GM12878 (cell line): ENCODE data around the gene S100A9. TPM values are rescaled to one million over a fixed set of nuclear protein-coding genes. Genes with fewer than 3 reads are reported as not detected.

Experiments
- ATAC-seq: fragments of 200-7000 bp; cut with Tn5 transposase; 3 replicates; pipeline ENCODE4 v1.9.1; 2020; ENCODE audit warnings: mild to moderate bottlenecking, moderate library complexity
- BruUV-seq: library from RNA; stranded (reverse); fragments of 400-500 nt; replicated peaks from 2 replicates; lab custom pipeline; 2021; lab: Mats Ljungman, UMichigan
- CTCF ChIA-PET: fragments of 300-600 bp; sonication (Branson Sonifier 250); formaldehyde crosslinking; extraction: SDS; loops from one replicate; lab custom pipeline; 2021; ENCODE audit warnings: inconsistent platforms; lab: Yijun Ruan, JAX
- POLR2A ChIA-PET: fragments of 350-600 bp; formaldehyde crosslinking; extraction: SDS; loops from one replicate; lab custom pipeline; 2021; ENCODE audit warnings: inconsistent platforms; lab: Charles Lee
- RAD21 ChIA-PET: fragments of 300-600 bp; sonication (Branson Sonifier 250); formaldehyde crosslinking; loops from one replicate; lab custom pipeline; 2023; ENCODE audit warnings: antibody characterized with exemption; ENCODE audit not compliant: unreplicated experiment; lab: Charles Lee
- SMC1A ChIA-PET: fragments of 300-600 bp; sonication (Branson Sonifier 250); formaldehyde crosslinking; loops from one replicate; lab custom pipeline; 2023; ENCODE audit not compliant: unreplicated experiment, uncharacterized antibody; lab: Charles Lee
- DNase-seq: peaks from one replicate; pipeline ENCODE4 v3.0.0-alpha.2; 2011; ENCODE audit warnings: low read depth, low spot score
- FAIRE-seq: peaks from 3 replicates; lab custom pipeline; 2011; peaks lifted over from hg19 to GRCh38; lab: Jason Lieb, UNC
- H2AFZ ChIP-seq: 2 replicates; pipeline ENCODE4 v1.6.0; 2011; ENCODE audit warnings: low read depth, low read length, control low read depth; ENCODE audit not compliant: control insufficient read depth
- H3K27ac ChIP-seq: 2 replicates; pipeline ENCODE4 v1.5.1; 2011; ENCODE audit warnings: control low read depth; ENCODE audit not compliant: control insufficient read depth, insufficient read depth
- H3K27me3 ChIP-seq, 2 experiments: replicated peaks in 1 of 2; 2 replicates each; pipeline versions ENCODE4 v1.6.0 to v1.6.1; 2011; ENCODE audit warnings: low read length in 1 of 2; ENCODE audit not compliant: control insufficient read depth in 2 of 2, insufficient read depth in 2 of 2
- H3K36me3 ChIP-seq, 2 experiments: 2 replicates each; pipeline ENCODE4 v1.5.1; 2011; ENCODE audit warnings: low read length in 1 of 2; ENCODE audit not compliant: control insufficient read depth in 2 of 2, insufficient read depth in 2 of 2
- H3K4me1 ChIP-seq: 2 replicates; pipeline ENCODE4 v1.6.1; 2011; ENCODE audit warnings: mild to moderate bottlenecking, low read length, moderate library complexity, mixed read lengths; ENCODE audit not compliant: control insufficient read depth, insufficient read depth
- H3K4me2 ChIP-seq: 2 replicates; pipeline ENCODE4 v1.6.0; 2011; ENCODE audit warnings: control low read depth; ENCODE audit not compliant: control insufficient read depth, insufficient read depth
- H3K4me3 ChIP-seq: fragments of 200-600 bp; sonication (generic); 2 replicates; pipeline ENCODE4 v1.5.1; 2016
- H3K79me2 ChIP-seq: 2 replicates; pipeline ENCODE4 v1.6.0; 2011; ENCODE audit warnings: low read length; ENCODE audit not compliant: control insufficient read depth, insufficient read depth
- H3K9ac ChIP-seq: 2 replicates; pipeline ENCODE4 v1.8.0; 2011; ENCODE audit warnings: low read length, control low read depth, mixed read lengths; ENCODE audit not compliant: control insufficient read depth, insufficient read depth
- H3K9me3 ChIP-seq: replicated peaks from 3 replicates; pipeline ENCODE4 v1.5.1; 2011; ENCODE audit warnings: mild to moderate bottlenecking, low read length; ENCODE audit not compliant: control insufficient read depth, insufficient read depth
- H4K20me1 ChIP-seq: 2 replicates; pipeline ENCODE4 v1.6.0; 2011; ENCODE audit not compliant: control insufficient read depth, insufficient read depth
- BCL11A ChIP-seq: IDR thresholded peaks from 2 replicates; pipeline ENCODE4 v1.6.1; 2011; ENCODE audit warnings: low read depth, low read length
- BMI1 ChIP-seq: fragments of 450-650 bp; IDR thresholded peaks from 2 replicates; pipeline ENCODE4 v1.6.1; 2016; ENCODE audit warnings: mild to moderate bottlenecking, moderate library complexity, borderline replicate concordance
- CHD4 ChIP-seq: fragments of 200-600 bp; sonication (generic); IDR thresholded peaks from 2 replicates; pipeline ENCODE4 v1.6.1; 2016; ENCODE audit warnings: mild to moderate bottlenecking
- ESRRA ChIP-seq: IDR thresholded peaks from 2 replicates; pipeline ENCODE4 v1.6.1; 2012; ENCODE audit warnings: mild to moderate bottlenecking, low read length, improper control_type of control experiment
- JUNB ChIP-seq: IDR thresholded peaks from 2 replicates; pipeline ENCODE4 v1.6.1; 2016; ENCODE audit warnings: antibody characterized with exemption, mild to moderate bottlenecking
- NFXL1 ChIP-seq: fragments of 450-650 bp; IDR thresholded peaks from 2 replicates; pipeline ENCODE4 v1.6.1; 2017; ENCODE audit warnings: antibody characterized with exemption, mild to moderate bottlenecking, borderline replicate concordance
- PAX8 ChIP-seq: fragments of 450-650 bp; IDR thresholded peaks from 2 replicates; pipeline ENCODE4 v1.6.1; 2017; ENCODE audit warnings: mild to moderate bottlenecking, moderate library complexity
- WGBS: methylation state at CpG from one replicate; pipeline ENCODE4 v1.1.6; 2016; ENCODE audit warnings: low lambda C conversion rate; ENCODE audit not compliant: insufficient replicate concordance, insufficient coverage; ENCODE audit errors: missing lambda C conversion rate; 5-methylcytosine and 5-hydroxymethylcytosine counted together
- in situ Hi-C: fragments of 300-500 bp; cut with MboI; formaldehyde crosslinking; loops from 9 replicates; pipeline ENCODE4 v1.14.3; 2018; ENCODE audit warnings: mixed read lengths
- intact Hi-C: fragments of 100-400 bp; cut with micrococcal nuclease; formaldehyde crosslinking; loops from one replicate; pipeline ENCODE4 v1.14.2; 2022; ENCODE audit not compliant: unreplicated experiment
- polyA plus RNA-seq, 11 experiments: library from polyadenylated mRNA; depleted of rRNA in 4 of 11; unstranded in 6 of 11; stranded (reverse) in 5 of 11; fragments of >200 nt; fragmentation: Nextera tagmentation in 4 of 11; fragmentation: Illumina TruSeq in 1 of 11; extraction: Ambion mirVana in 4 of 11; extraction: Trizol in 1 of 11; gene quantifications; 1 replicate in 1 of 11; 2 replicates in 10 of 11; pipeline versions ENCODE4 v1.2.1 to v1.2.3, GENCODE V29; 2011 to 2016; ENCODE audit warnings: inconsistent platforms in 2 of 11, missing spikeins in 2 of 11, low read depth in 1 of 11
- total RNA-seq, 4 experiments: library from RNA; depleted of rRNA in 3 of 4; stranded (reverse); fragments of >200 nt in 3 of 4; fragmentation: Illumina TruSeq in 1 of 4; extraction: Trizol in 1 of 4; gene quantifications; 2 replicates each; pipeline versions ENCODE4 v1.2.1 to v1.2.3, GENCODE V29; 2013 to 2021
- TF ChIP-seq, protein P1 (sequence below): fragments of 450-650 bp; IDR thresholded peaks from 2 replicates; pipeline ENCODE4 v1.6.1; 2017; ENCODE audit warnings: mild to moderate bottlenecking, moderate library complexity
- TF ChIP-seq, protein P2 (sequence below): IDR thresholded peaks from 2 replicates; pipeline ENCODE4 v1.6.1; 2011; ENCODE audit warnings: low read depth, mild to moderate bottlenecking, low read length, moderate library complexity, borderline replicate concordance; ENCODE audit errors: extremely low read depth
- TF ChIP-seq, protein P3 (sequence below): IDR thresholded peaks from 2 replicates; pipeline ENCODE4 v1.6.1; 2012; ENCODE audit warnings: low read length, inconsistent platforms
- TF ChIP-seq, protein P4 (sequence below), 3 experiments: IDR thresholded peaks in 2 of 3; conservative IDR thresholded peaks in 1 of 3; 2 replicates each; pipeline ENCODE4 v1.5.1; 2011; ENCODE audit warnings: low read depth in 3 of 3, low read length in 3 of 3, mild to moderate bottlenecking in 3 of 3, control low read depth in 2 of 3, moderate library complexity in 2 of 3, inconsistent platforms in 1 of 3, mixed read lengths in 1 of 3; ENCODE audit not compliant: control insufficient read depth in 2 of 3, insufficient read depth in 1 of 3; ENCODE audit errors: extremely low read depth in 1 of 3
- TF ChIP-seq, protein P5 (sequence below): fragments of 450-650 bp; IDR thresholded peaks from 2 replicates; pipeline ENCODE4 v1.6.1; 2017; ENCODE audit warnings: mild to moderate bottlenecking, low read depth, inconsistent platforms; ENCODE audit not compliant: poor library complexity, severe bottlenecking

Gene S100A9
- total and polyA plus RNA-seq, 10 of the 15 experiments (the other 5 are each of a cell fraction or from before 2014, with no cell fraction given) = 0.22 to 1.7 (median 0.49) TPM; not detected in 3

DNA sequence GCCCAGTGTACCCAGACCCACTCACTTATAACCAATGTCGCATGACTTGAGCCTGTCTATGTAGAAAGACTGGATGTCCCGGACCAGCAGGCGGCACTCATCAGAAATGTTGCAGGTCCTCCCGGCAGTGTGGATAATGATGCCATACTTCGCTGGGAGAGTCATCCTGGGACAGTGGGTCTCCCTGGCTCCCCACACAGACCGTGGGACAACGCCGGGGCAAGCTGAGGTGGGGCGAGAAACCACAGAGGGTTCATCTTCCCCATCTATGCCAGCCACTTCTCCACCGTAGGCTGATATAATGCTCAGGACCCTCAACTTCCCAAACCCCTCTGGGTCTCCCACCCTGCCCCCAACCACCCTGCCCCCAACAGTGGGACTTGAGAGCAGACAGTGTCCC, 17.3 kb upstream of the S100A9 start:
- H3K4me1 ChIP-seq = peaks cover 22% of the 10 kb centered on the region
- peaks cover 17% of the 10 kb centered on the region for H3K79me2 ChIP-seq
- no peaks in the 10 kb centered on the region for H3K27me3 ChIP-seq
- H3K9me3 ChIP-seq = no peaks in the 10 kb centered on the region
- in situ Hi-C loops (no loop called here), intact Hi-C loops (loop anchor here (5.0 kb wide), 1 partner anchor 78 kb away; no protein-coding TSS in a partner anchor)
- no peak for DNase-seq
- POLR2A ChIA-PET = no interaction called here
- ATAC-seq = no peak
- SMC1A ChIA-PET = interaction anchor here (4.9 kb wide), 1 partner anchor 13 kb away, joined by 27 read pairs; no protein-coding TSS in a partner anchor
- H3K36me3 ChIP-seq = no peaks in the 10 kb centered on the region
- RAD21 ChIA-PET = no interaction called here
- CTCF ChIA-PET = interaction anchor here (0.9 to 1.0 kb wide), 2 partner anchors 9 to 49 kb away, joined by 3 read pairs; no protein-coding TSS in a partner anchor
- no peaks in the 10 kb centered on the region for H4K20me1 ChIP-seq
- peak overlapping the region; percentile 26; the same call in 1 of the 2 replicates for H3K4me2 ChIP-seq
- no peak overlapping the region for H3K9ac ChIP-seq
- no peak for FAIRE-seq
- peak overlapping the region; percentile 7 for H3K27ac ChIP-seq
- WGBS = 60% methylated on average over 10 of the region's 10 CpGs
- no peak overlapping the region for H3K4me3 ChIP-seq
- no TSS peak for BruUV-seq
- no peak overlapping the region for H2AFZ ChIP-seq
- TF ChIP-seq CHD4 (no peak), NFXL1 (no peak), BCL11A (no peak), BMI1 (no peak), JUNB (no peak), ESRRA (no peak), PAX8 (no peak)
- TF ChIP-seq, protein P1, sequence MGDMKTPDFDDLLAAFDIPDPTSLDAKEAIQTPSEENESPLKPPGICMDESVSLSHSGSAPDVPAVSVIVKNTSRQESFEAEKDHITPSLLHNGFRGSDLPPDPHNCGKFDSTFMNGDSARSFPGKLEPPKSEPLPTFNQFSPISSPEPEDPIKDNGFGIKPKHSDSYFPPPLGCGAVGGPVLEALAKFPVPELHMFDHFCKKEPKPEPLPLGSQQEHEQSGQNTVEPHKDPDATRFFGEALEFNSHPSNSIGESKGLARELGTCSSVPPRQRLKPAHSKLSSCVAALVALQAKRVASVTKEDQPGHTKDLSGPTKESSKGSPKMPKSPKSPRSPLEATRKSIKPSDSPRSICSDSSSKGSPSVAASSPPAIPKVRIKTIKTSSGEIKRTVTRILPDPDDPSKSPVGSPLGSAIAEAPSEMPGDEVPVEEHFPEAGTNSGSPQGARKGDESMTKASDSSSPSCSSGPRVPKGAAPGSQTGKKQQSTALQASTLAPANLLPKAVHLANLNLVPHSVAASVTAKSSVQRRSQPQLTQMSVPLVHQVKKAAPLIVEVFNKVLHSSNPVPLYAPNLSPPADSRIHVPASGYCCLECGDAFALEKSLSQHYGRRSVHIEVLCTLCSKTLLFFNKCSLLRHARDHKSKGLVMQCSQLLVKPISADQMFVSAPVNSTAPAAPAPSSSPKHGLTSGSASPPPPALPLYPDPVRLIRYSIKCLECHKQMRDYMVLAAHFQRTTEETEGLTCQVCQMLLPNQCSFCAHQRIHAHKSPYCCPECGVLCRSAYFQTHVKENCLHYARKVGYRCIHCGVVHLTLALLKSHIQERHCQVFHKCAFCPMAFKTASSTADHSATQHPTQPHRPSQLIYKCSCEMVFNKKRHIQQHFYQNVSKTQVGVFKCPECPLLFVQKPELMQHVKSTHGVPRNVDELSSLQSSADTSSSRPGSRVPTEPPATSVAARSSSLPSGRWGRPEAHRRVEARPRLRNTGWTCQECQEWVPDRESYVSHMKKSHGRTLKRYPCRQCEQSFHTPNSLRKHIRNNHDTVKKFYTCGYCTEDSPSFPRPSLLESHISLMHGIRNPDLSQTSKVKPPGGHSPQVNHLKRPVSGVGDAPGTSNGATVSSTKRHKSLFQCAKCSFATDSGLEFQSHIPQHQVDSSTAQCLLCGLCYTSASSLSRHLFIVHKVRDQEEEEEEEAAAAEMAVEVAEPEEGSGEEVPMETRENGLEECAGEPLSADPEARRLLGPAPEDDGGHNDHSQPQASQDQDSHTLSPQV = no peak
- TF ChIP-seq, protein P2, sequence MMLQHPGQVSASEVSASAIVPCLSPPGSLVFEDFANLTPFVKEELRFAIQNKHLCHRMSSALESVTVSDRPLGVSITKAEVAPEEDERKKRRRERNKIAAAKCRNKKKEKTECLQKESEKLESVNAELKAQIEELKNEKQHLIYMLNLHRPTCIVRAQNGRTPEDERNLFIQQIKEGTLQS = no peak
- TF ChIP-seq, protein P3, sequence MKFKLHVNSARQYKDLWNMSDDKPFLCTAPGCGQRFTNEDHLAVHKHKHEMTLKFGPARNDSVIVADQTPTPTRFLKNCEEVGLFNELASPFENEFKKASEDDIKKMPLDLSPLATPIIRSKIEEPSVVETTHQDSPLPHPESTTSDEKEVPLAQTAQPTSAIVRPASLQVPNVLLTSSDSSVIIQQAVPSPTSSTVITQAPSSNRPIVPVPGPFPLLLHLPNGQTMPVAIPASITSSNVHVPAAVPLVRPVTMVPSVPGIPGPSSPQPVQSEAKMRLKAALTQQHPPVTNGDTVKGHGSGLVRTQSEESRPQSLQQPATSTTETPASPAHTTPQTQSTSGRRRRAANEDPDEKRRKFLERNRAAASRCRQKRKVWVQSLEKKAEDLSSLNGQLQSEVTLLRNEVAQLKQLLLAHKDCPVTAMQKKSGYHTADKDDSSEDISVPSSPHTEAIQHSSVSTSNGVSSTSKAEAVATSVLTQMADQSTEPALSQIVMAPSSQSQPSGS = no peak
- TF ChIP-seq, protein P4, sequence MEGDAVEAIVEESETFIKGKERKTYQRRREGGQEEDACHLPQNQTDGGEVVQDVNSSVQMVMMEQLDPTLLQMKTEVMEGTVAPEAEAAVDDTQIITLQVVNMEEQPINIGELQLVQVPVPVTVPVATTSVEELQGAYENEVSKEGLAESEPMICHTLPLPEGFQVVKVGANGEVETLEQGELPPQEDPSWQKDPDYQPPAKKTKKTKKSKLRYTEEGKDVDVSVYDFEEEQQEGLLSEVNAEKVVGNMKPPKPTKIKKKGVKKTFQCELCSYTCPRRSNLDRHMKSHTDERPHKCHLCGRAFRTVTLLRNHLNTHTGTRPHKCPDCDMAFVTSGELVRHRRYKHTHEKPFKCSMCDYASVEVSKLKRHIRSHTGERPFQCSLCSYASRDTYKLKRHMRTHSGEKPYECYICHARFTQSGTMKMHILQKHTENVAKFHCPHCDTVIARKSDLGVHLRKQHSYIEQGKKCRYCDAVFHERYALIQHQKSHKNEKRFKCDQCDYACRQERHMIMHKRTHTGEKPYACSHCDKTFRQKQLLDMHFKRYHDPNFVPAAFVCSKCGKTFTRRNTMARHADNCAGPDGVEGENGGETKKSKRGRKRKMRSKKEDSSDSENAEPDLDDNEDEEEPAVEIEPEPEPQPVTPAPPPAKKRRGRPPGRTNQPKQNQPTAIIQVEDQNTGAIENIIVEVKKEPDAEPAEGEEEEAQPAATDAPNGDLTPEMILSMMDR (IDR thresholded peaks at IDR 0.05 in 2 of 3, conservative IDR thresholded peaks at IDR 0.05 in 1 of 3; ENCODE audit: control insufficient read depth in 2 of 3, extremely low read depth in 1 of 3, insufficient read depth in 1 of 3, low read depth in 3 of 3, low read length in 3 of 3) = no peak
- TF ChIP-seq, protein P5, sequence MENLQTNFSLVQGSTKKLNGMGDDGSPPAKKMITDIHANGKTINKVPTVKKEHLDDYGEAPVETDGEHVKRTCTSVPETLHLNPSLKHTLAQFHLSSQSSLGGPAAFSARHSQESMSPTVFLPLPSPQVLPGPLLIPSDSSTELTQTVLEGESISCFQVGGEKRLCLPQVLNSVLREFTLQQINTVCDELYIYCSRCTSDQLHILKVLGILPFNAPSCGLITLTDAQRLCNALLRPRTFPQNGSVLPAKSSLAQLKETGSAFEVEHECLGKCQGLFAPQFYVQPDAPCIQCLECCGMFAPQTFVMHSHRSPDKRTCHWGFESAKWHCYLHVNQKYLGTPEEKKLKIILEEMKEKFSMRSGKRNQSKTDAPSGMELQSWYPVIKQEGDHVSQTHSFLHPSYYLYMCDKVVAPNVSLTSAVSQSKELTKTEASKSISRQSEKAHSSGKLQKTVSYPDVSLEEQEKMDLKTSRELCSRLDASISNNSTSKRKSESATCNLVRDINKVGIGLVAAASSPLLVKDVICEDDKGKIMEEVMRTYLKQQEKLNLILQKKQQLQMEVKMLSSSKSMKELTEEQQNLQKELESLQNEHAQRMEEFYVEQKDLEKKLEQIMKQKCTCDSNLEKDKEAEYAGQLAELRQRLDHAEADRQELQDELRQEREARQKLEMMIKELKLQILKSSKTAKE = no peak
